Measurements from ENCODE around the gene TLE4.

Gene TLE4

DNA sequence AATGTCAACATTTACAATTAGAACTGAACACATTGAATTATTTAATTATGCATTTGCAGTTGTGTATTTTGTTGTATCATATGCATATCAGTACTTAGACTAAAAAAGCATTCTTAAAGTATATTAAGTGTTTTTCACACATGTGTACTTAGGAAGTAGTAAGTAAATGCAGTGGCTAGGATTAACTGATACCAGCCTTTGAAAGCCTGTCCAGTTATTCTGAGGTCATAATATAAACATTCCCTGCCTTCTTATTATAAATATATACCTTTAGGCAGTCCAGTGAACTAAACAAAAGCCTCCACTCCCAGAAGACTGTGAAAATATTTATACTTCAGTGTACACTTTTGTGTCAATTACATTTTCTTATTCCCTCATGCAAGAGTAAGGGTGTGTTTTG is 83.8 kb downstream of the TLE4 start:
- no peak for DNase-seq (ENCODE audit: low read depth)
- no peak overlapping the region for H3K4me3 ChIP-seq (ENCODE audit: low read depth, low read length)
- TF ChIP-seq, protein P1, sequence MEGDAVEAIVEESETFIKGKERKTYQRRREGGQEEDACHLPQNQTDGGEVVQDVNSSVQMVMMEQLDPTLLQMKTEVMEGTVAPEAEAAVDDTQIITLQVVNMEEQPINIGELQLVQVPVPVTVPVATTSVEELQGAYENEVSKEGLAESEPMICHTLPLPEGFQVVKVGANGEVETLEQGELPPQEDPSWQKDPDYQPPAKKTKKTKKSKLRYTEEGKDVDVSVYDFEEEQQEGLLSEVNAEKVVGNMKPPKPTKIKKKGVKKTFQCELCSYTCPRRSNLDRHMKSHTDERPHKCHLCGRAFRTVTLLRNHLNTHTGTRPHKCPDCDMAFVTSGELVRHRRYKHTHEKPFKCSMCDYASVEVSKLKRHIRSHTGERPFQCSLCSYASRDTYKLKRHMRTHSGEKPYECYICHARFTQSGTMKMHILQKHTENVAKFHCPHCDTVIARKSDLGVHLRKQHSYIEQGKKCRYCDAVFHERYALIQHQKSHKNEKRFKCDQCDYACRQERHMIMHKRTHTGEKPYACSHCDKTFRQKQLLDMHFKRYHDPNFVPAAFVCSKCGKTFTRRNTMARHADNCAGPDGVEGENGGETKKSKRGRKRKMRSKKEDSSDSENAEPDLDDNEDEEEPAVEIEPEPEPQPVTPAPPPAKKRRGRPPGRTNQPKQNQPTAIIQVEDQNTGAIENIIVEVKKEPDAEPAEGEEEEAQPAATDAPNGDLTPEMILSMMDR (IDR thresholded peaks at IDR 0.05; ENCODE audit: insufficient read depth, low read depth, low read length, missing control alignments), result no peak

DNA sequence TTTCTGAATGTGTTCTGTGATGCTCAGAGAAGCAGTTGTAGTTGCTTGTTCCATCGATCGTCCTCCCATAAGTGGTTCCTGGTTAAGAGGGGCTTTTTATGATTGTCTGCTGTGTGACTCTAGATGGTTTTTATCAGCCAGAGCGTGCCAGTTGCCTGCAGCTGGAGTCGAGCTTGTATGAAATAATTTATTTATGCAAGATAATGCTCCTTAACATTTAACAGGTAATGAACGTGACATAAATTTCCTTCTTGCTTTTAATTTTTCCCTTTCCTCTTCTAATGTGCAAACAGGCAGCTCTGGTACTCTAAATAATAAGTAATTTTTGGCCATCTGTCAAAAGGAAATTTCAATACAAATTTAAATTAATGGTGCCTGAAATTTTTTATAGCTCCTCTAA is 84.4 kb downstream of the TLE4 start:
- no peak overlapping the region for H3K4me3 ChIP-seq (ENCODE audit: low read depth, low read length)
- no peak for DNase-seq (ENCODE audit: low read depth)
- TF ChIP-seq, protein P1 (IDR thresholded peaks at IDR 0.05; ENCODE audit: insufficient read depth, low read depth, low read length, missing control alignments), result no peak

DNA sequence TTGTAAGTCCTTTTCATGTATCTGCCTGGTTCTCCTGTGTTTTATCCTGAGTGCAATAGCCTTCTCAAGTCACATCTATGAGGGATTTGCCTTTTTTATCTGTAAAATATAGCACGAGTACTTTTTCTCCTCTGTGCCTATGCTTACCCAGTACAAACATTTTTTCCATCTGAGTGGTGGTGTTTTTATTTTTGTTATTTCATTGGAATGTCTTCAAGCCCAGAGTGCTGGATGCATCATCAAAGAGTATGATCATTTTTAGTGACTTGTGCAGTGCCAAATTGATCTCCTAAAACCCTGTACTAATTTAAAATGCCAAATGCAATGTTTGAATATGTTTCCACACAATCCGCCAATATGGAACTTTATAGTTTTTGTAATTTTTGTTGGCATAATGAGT is 86.1 kb downstream of the TLE4 start:
- TF ChIP-seq, protein P1 (IDR thresholded peaks at IDR 0.05; ENCODE audit: insufficient read depth, low read depth, low read length, missing control alignments), result no peak
- DNase-seq (ENCODE audit: low read depth), result no peak
- no peak overlapping the region for H3K4me3 ChIP-seq (ENCODE audit: low read depth, low read length)

DNA sequence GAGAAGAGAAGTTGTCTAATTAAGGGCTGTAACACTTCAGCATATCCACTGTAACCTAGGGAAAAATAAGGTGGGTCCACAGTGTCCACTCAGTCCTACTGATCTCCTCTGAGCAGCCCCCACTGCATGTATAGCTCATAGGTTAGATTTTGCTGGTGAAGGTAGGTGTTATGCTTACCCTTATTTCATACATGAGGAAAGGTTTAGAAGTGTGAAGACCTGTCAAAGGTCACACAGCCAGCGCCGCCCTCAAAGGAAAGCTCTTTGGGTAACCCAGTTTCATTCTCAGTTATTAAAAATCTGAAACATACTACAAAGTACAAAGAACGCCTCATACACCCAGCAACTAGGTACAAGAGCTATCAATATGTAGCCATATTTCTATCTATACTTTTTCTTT is 87.2 kb downstream of the TLE4 start:
- H3K4me3 ChIP-seq (ENCODE audit: low read depth, low read length), result no peak overlapping the region
- DNase-seq (ENCODE audit: low read depth), result no peak
- TF ChIP-seq, protein P1 (IDR thresholded peaks at IDR 0.05; ENCODE audit: insufficient read depth, low read depth, low read length, missing control alignments), result no peak

DNA sequence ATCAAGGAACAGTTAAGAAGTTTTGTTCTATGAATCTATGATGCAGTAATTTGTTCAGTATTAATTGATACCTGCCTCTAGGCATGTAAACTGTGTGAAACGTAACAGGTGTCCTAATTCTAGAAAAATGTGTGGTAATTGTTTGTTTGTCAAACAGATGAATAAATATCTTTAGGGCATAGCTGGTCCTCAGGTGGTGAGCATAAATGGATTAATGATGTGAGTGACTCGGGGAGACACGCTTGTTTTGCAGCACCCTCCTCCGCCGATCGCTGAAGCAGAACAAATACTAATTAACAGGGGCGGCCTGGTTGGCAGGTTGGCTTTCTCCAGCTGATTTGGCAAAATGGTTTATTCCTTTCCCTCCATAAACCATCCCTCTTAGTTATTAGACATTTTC is 88.8 kb downstream of the TLE4 start:
- H3K4me3 ChIP-seq (ENCODE audit: low read depth, low read length), result no peak overlapping the region
- TF ChIP-seq, protein P1 (IDR thresholded peaks at IDR 0.05; ENCODE audit: insufficient read depth, low read depth, low read length, missing control alignments), result no peak
- no peak for DNase-seq (ENCODE audit: low read depth)

DNA sequence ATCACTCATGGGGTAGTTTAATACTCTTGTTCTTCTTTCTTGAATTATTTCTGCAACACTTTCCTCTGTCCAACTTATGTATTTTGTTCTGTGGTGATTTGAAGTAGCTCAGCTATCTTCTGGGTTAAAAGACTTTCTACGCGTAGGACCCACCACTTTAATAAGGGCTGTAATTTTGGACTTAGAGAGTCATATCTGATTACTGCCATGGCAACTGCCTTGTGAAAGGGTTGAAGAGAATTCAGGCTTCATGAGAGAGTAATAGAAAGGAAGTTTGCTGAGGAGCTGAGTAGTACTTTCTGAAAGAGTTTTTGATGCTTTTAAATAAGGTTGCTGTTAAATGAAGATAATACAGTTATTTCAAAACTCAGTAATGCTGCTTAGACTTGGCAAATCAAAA is 89.5 kb downstream of the TLE4 start:
- DNase-seq (ENCODE audit: low read depth), result no peak
- H3K4me3 ChIP-seq (ENCODE audit: low read depth, low read length), result no peak overlapping the region
- TF ChIP-seq, protein P1 (IDR thresholded peaks at IDR 0.05; ENCODE audit: insufficient read depth, low read depth, low read length, missing control alignments), result no peak

DNA sequence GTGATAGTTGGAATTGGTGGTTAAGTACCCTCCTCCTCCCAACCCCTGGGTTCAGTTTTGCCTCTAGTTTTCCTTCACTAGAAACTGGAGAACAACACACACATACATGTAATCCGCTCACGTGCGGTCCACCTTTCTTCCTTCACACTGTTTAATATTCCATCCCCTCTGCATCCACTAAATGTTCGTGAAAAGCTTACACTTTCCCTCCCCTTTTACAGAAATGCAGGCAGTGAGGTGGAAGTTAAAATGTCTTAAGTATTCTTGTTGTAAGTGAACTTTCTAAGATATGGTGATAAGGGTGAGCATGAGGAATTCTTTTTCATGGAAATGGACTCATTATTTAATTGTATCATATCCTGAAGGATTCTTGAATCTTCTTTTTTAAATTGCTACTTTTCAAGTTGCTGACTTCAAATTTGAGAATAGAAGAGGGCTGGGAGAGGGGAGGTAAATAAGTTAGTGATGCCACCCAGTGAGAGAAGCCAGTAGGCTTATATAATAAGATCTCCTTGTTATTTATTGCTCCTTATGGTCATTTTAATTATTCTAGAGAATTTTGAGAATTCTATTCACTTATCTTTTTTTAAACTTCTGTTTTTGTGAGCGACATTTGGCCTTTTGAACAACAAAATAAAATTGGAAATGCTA is 90.2 kb downstream of the TLE4 start:
- TF ChIP-seq, protein P1 (IDR thresholded peaks at IDR 0.05; ENCODE audit: insufficient read depth, low read depth, low read length, missing control alignments), result no peak
- no peak for DNase-seq (ENCODE audit: low read depth)
- no peak overlapping the region for H3K4me3 ChIP-seq (ENCODE audit: low read depth, low read length)
